ENCODE data around the gene OR51E2. TPM values are rescaled to one million over a fixed set of nuclear protein-coding genes. Genes with fewer than 3 reads are reported as not detected.

OR51E2 gene, protein sequence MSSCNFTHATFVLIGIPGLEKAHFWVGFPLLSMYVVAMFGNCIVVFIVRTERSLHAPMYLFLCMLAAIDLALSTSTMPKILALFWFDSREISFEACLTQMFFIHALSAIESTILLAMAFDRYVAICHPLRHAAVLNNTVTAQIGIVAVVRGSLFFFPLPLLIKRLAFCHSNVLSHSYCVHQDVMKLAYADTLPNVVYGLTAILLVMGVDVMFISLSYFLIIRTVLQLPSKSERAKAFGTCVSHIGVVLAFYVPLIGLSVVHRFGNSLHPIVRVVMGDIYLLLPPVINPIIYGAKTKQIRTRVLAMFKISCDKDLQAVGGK
- total RNA-seq (2022; extraction: Qiagen RNA extraction; ENCODE audit: low read depth), result not detected in 5 replicates

DNA sequence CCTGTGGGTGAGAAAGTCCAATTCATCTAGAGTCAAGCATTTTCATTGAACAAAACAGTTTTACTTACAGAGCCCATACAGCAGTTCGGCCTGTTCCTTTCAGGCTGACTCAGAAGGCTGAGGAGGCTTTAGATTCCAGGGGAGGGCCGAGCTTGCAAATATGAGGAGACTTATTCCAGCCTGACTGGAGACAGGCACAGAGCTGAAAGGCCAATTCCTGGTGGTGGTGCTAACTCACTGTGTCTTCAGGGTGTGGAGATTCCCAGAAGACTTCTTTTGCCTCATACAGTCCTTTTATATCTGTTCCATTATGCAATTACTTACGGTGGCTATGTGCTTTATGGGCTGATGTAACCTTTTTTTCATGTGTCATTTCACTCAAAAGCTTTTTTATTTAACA is at the start of gene OR51E2:
OR51E2 (minus strand) TSS at position 269 of the 400 bp plus-strand sequence. CDS start 15,142 bp downstream, outside the sequence.

GRCh38 chr11:4704054-4704789 is 6.6 kb upstream of the OR51E2 start, which contains the start of gene MMP26:
TSS of gene MMP26 (plus strand) at chr11:4704784.

DNA sequence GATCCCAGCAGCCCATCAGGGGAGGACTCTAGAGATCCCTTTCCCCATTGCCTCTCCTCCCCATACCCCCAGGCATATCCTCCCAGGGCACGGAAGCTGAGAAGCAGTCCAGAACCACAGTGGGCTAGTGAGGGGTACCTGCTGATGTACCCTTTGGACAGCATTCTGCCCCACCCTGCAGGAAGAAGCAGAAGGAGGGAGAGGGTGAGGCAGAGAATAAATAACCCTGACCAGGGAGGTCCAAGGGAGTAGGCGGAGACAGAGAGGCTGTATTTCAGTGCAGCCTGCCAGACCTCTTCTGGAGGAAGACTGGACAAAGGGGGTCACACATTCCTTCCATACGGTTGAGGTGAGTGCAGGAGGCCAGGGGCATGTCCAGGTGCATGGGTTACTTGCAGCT is 54.0 kb downstream of the OR51E2 start, which contains the start of gene OR51E1:
OR51E1 (plus strand) TSS at position 301 of the 400 bp plus-strand sequence. CDS start 8,545 bp downstream, outside the sequence.

DNA sequence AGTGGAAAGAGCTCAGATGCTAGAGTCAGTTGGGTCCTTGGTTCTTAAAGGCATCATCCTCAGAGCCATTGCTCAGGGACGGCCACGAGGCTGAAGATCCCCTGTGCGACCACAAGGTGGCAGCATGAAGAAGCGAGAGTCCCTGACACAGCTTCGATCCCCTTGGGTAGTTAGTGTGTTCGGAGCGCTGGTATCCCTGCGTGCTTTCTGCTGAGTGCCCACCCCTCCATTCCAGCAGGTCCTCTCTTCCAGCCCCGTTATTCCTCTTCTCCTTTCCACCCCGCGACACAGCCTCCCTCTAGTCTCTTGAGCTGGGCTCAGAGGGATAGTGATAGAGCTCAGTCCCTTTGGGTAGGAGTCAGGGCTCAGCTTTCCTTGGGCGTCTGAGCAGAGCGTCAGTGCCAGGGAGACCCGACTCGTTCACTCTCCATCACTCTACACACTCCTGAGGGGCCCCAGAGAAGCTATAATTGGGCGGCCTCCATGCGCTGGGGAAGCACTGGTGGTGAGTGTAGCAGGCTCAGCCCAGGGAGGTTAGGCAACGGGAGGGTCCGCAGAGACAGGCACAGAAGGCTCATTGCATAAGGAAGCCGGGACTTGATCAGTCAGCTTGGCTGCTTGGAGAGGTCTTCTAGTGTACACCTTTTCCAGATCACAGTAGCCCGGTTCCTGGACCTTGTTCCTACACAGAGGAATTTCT is 60.5 kb downstream of the OR51E2 start, which contains the start of gene OR51D1:
OR51D1 (plus strand) TSS at position 516 of the 700 bp plus-strand sequence. CDS start 2,314 bp downstream, outside the sequence.

Other genes starting within 250 kb of the OR51E2 start
- gene OR52K2, start 248.6 kb downstream of the OR51E2 start, total RNA-seq (2022; extraction: Qiagen RNA extraction; ENCODE audit: low read depth), result not detected in 5 replicates
- gene OR52K1, start 215.2 kb downstream of the OR51E2 start, total RNA-seq (2022; extraction: Qiagen RNA extraction; ENCODE audit: low read depth), result not detected in 5 replicates
- gene OR52M1, start 152.7 kb downstream of the OR51E2 start, total RNA-seq (2022; extraction: Qiagen RNA extraction; ENCODE audit: low read depth), result not detected in 5 replicates
- not detected in 5 replicates for gene OR52I2, start 116.1 kb downstream of the OR51E2 start, total RNA-seq (2022; extraction: Qiagen RNA extraction; ENCODE audit: low read depth)
- not detected in 5 replicates for gene OR52I1, start 103.8 kb downstream of the OR51E2 start, total RNA-seq (2022; extraction: Qiagen RNA extraction; ENCODE audit: low read depth)
- gene TRIM68, start 89.6 kb downstream of the OR51E2 start, total RNA-seq (2022; extraction: Qiagen RNA extraction; ENCODE audit: low read depth), result 8.1 to 10.0 TPM (median 9.6 TPM) in 5 replicates
- gene OR51D1, start 60.4 kb downstream of the OR51E2 start, total RNA-seq (2022; extraction: Qiagen RNA extraction; ENCODE audit: low read depth), result not detected in 5 replicates
- not detected in 5 replicates for gene OR51E1, start 53.9 kb downstream of the OR51E2 start, total RNA-seq (2022; extraction: Qiagen RNA extraction; ENCODE audit: low read depth)
- gene MMP26, start 6.9 kb upstream of the OR51E2 start, total RNA-seq (2022; extraction: Qiagen RNA extraction; ENCODE audit: low read depth), result not detected in 5 replicates
- gene OR51F1, start 72.1 kb upstream of the OR51E2 start, total RNA-seq (2022; extraction: Qiagen RNA extraction; ENCODE audit: low read depth), result not detected in 5 replicates
- not detected in 5 replicates for gene OR52R1, start 106.5 kb upstream of the OR51E2 start, total RNA-seq (2022; extraction: Qiagen RNA extraction; ENCODE audit: low read depth)
- not detected in 5 replicates for gene OR51F2, start 123.5 kb upstream of the OR51E2 start, total RNA-seq (2022; extraction: Qiagen RNA extraction; ENCODE audit: low read depth)
- gene OR51S1, start 151.4 kb upstream of the OR51E2 start, total RNA-seq (2022; extraction: Qiagen RNA extraction; ENCODE audit: low read depth), result not detected in 5 replicates
- not detected in 5 replicates for gene OR51T1, start 184.0 kb upstream of the OR51E2 start, total RNA-seq (2022; extraction: Qiagen RNA extraction; ENCODE audit: low read depth)
- gene OR51A7, start 205.9 kb upstream of the OR51E2 start, total RNA-seq (2022; extraction: Qiagen RNA extraction; ENCODE audit: low read depth), result not detected in 5 replicates
- not detected in 5 replicates for gene OR51G2, start 221.5 kb upstream of the OR51E2 start, total RNA-seq (2022; extraction: Qiagen RNA extraction; ENCODE audit: low read depth)
- gene OR51G1, start 226.5 kb upstream of the OR51E2 start, total RNA-seq (2022; extraction: Qiagen RNA extraction; ENCODE audit: low read depth), result not detected in 5 replicates
- not detected in 5 replicates for gene OR51A4, start 249.8 kb upstream of the OR51E2 start, total RNA-seq (2022; extraction: Qiagen RNA extraction; ENCODE audit: low read depth)